Mammary epithelial cell (primary cell): ENCODE data around the gene ALOX5AP.

Experiments used
- CTCF ChIP-seq, 2 donors: IDR thresholded peaks in 1 of 2; conservative IDR thresholded peaks in 1 of 2; 2 replicates each; pipeline ENCODE4 v1.5.1; 2011 to 2012; ENCODE audit warnings: inconsistent platforms in 2 of 2, low read length in 2 of 2, mild to moderate bottlenecking in 2 of 2, control low read depth in 1 of 2, low read depth in 1 of 2; ENCODE audit not compliant: insufficient read depth in 1 of 2; ENCODE audit errors: extremely low read depth in 1 of 2
- EZH2 ChIP-seq: IDR thresholded peaks from 2 replicates; pipeline ENCODE4 v1.6.1; 2012; ENCODE audit warnings: low read length, inconsistent platforms, borderline replicate concordance

GRCh38 chr13:30735872-30736175, 481 bp downstream of the ALOX5AP start:
- TF ChIP-seq CTCF (conservative IDR thresholded peaks at IDR 0.05 in 1 of 2, IDR thresholded peaks at IDR 0.05 in 1 of 2; ENCODE audit: extremely low read depth in 1 of 2, insufficient read depth in 1 of 2, low read depth in 1 of 2, low read length in 2 of 2) = no peak
- TF ChIP-seq EZH2 = no peak
